Measurements from ENCODE around the gene PARN.

- TF ChIP-seq POLR2A (IDR thresholded peaks at IDR 0.05), result no peak
- no peak for TF ChIP-seq CTCF (IDR thresholded peaks at IDR 0.05)
Measured at GRCh38 chr16:14407786-14408399, 222.2 kb downstream of the PARN start.

All from stomach (tissue), 4 donors.